Tibial nerve (tissue), 4 donors: ENCODE results near the gene TPSG1.
"Not testable (repeated sequence)": the region's sequence is repeated elsewhere in the genome, so short reads cannot be mapped to it uniquely, and the experiment has no call there.

Source experiments
- CTCF ChIP-seq, 5 experiments: fragments of 200-600 bp in 3 of 5; fragments of 450-650 bp in 2 of 5; sonication (generic) in 3 of 5; IDR thresholded peaks; one replicate each; pipeline ENCODE4 v1.5.1; 2016 to 2019; ENCODE audit warnings: antibody characterized with exemption in 5 of 5, mild to moderate bottlenecking in 3 of 5, moderate library complexity in 2 of 5
- EP300 ChIP-seq, 2 donors: sonication (generic); formaldehyde crosslinking; IDR thresholded peaks; one replicate each; pipeline ENCODE4 v1.6.1; 2017; ENCODE audit warnings: antibody characterized with exemption in 2 of 2, mild to moderate bottlenecking in 1 of 2
- POLR2A ChIP-seq, 2 donors: fragments of 450-650 bp; IDR thresholded peaks; one replicate each; pipeline ENCODE4 v1.6.1; 2017; ENCODE audit warnings: antibody characterized with exemption in 2 of 2, mild to moderate bottlenecking in 2 of 2, moderate library complexity in 2 of 2

- TF ChIP-seq CTCF, POLR2A, EP300 (IDR thresholded peaks at IDR 0.05): not testable (repeated sequence)
These were observed 6.2 kb upstream of the TPSG1 start for GRCh38 chr16:1231301-1231700.
